GM12874 (cell line): Measurements from ENCODE around the gene COL6A3.

Experiments
- TF ChIP-seq, protein P1 (sequence below): IDR thresholded peaks from 2 replicates; pipeline ENCODE4 v1.5.1; 2011; ENCODE audit warnings: low read depth, mild to moderate bottlenecking, control low read depth, low read length, moderate library complexity; ENCODE audit not compliant: insufficient read depth

The COL6A3 gene

DNA sequence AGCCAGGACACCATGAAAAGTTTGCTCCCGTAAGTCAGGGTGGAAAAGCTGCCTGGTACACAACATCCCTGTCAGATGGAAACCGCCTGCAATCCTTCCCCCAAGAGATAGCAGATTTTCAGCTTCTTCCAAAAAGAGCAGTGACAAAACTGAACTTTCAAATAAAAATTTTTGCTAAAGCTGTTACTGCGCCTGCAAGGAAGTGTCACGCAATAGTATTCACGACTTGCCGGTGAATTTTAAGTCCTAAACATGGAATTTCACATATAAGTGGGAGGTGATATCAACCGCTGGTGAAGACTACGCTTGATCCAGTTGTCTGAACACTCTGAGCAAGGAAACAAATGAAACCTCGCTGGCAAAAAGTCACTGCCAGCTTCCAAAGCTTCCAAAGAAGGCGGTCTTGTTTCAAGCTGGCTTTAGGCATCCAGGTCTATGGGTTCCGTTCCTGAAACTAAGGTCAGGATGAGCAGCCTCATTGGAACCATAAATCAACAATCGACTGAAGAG, 2.8 kb downstream of the COL6A3 start:
- TF ChIP-seq, protein P1, sequence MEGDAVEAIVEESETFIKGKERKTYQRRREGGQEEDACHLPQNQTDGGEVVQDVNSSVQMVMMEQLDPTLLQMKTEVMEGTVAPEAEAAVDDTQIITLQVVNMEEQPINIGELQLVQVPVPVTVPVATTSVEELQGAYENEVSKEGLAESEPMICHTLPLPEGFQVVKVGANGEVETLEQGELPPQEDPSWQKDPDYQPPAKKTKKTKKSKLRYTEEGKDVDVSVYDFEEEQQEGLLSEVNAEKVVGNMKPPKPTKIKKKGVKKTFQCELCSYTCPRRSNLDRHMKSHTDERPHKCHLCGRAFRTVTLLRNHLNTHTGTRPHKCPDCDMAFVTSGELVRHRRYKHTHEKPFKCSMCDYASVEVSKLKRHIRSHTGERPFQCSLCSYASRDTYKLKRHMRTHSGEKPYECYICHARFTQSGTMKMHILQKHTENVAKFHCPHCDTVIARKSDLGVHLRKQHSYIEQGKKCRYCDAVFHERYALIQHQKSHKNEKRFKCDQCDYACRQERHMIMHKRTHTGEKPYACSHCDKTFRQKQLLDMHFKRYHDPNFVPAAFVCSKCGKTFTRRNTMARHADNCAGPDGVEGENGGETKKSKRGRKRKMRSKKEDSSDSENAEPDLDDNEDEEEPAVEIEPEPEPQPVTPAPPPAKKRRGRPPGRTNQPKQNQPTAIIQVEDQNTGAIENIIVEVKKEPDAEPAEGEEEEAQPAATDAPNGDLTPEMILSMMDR: no peak

GRCh38 chr2:237408335-237409000, 5.5 kb downstream of the COL6A3 start:
- TF ChIP-seq, protein P1: no peak

GRCh38 chr2:237407700-237408099, 6.3 kb downstream of the COL6A3 start:
- TF ChIP-seq, protein P1: no peak

DNA sequence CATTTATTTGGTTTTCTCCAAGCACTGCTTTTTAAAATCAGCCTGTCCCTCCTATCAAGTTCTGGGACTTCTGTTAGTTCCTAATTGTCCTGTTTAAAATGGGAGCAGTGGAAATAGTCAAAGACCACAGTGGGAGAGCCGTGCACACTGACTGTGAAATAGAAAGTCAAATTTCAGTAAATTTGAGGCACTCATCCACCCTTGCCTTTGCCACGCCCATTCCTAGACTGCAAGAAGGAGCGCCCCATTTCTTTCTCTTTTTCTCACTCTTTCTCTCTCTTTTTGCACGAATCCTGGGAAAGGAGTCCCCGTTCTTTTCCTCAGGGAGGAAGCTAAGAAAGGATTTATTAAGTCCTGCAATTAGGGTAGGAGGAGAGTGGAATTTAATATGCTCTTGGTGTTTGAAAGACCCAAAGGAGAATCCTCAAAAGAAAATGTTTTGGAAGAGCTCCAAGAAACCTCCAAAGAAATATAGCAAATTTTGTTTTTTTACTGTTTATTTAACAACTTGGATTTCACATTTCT, 7.5 kb downstream of the COL6A3 start:
- TF ChIP-seq, protein P1: no peak

GRCh38 chr2:237405605-237406004, 8.4 kb downstream of the COL6A3 start:
- TF ChIP-seq, protein P1: no peak

DNA sequence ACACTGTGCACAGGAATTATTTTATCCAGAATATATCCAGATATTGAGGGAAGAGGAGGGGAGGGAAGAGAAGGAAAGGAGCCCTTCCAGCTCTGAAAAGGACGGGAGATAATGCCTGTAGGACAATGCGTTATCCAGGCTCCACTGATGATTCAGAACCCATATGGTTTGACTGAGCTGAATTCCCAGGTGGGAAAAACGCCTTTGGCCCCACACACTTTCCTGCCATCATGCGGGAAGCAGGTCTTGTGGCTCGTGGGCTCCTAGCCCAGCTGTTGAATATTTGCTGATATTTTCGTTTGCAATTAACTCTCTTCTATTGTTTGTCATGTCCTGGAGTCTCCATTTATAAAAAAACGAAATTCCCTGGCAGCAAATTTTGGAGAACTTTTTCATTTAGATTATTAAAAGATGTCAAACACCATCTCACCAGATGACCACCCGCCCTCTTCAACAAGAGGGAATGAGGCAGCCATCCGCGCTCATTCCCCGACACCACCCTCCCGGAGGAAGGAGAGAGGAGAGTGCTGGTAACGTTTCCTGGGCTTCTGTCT, 8.9 kb downstream of the COL6A3 start:
- TF ChIP-seq, protein P1: no peak

- TF ChIP-seq, protein P1: no peak
Observed at GRCh38 chr2:237404413-237404812, 9.6 kb downstream of the COL6A3 start.
